ENCODE measurements around the gene PPP4R1. TPM values are rescaled to one million over a fixed set of nuclear protein-coding genes. Genes with fewer than 3 reads are reported as not detected.

The PPP4R1 gene
- total and polyA plus RNA-seq, 8 donors: 25.9 to 372 (median 40.7) TPM

GRCh38 chr18:9559253-9559652, 55.1 kb downstream of the PPP4R1 start:
- Histone ChIP-seq H3K9me3 (no peaks in the 10 kb centered on the region), H3K4me3 (no peak overlapping the region), H3K36me3 (peaks cover 45 to 97% (median 92%) of the 10 kb centered on the region in 4 donors), H3K27me3 (no peaks in the 10 kb centered on the region), H3K4me1 (peaks cover 0 to 19% (median 4%) of the 10 kb centered on the region in 4 donors), H3K27ac (no peak overlapping the region)
- DNase-seq: no peak
- 87 to 94% (median 93%) methylated on average over 6 of the region's 6 CpGs for WGBS, 5 donors
- TF ChIP-seq POLR2AphosphoS5 (IDR thresholded peaks at IDR 0.05) (no peak), CTCF (IDR thresholded peaks at IDR 0.05) (no peak), POLR2A (IDR thresholded peaks at IDR 0.05) (no peak), EP300 (IDR thresholded peaks at IDR 0.05) (no peak)
- intact Hi-C loops (cut with DNase I; ENCODE audit: low total_unique reads): no loop called here

- WGBS, 5 donors: 78 to 88% (median 86%) methylated on average over 4 of the region's 4 CpGs
- no peaks in the 10 kb centered on the region for H3K27me3 ChIP-seq
- H3K9me3 ChIP-seq: no peaks in the 10 kb centered on the region
- H3K4me3 ChIP-seq: no peak overlapping the region
- H3K27ac ChIP-seq: no peak overlapping the region
- no peak for DNase-seq
- H3K36me3 ChIP-seq: peaks cover 48 to 100% (median 97%) of the 10 kb centered on the region in 4 donors
- intact Hi-C loops (cut with DNase I; ENCODE audit: low total_unique reads): no loop called here
- peaks cover 0 to 12% (median 0%) of the 10 kb centered on the region in 4 donors for H3K4me1 ChIP-seq
- TF ChIP-seq POLR2A (IDR thresholded peaks at IDR 0.05) (no peak), POLR2AphosphoS5 (IDR thresholded peaks at IDR 0.05) (no peak), CTCF (IDR thresholded peaks at IDR 0.05) (no peak), EP300 (IDR thresholded peaks at IDR 0.05) (no peak)
Measured at GRCh38 chr18:9558387-9559064, 55.8 kb downstream of the PPP4R1 start.

- TF ChIP-seq POLR2A (IDR thresholded peaks at IDR 0.05) (no peak), CTCF (IDR thresholded peaks at IDR 0.05) (no peak), POLR2AphosphoS5 (IDR thresholded peaks at IDR 0.05) (no peak), EP300 (IDR thresholded peaks at IDR 0.05) (no peak)
- intact Hi-C loops (cut with DNase I; ENCODE audit: low total_unique reads): no loop called here
Measured at GRCh38 chr18:9557250-9557943, 57.0 kb downstream of the PPP4R1 start.

GRCh38 chr18:9552616-9553015, 61.7 kb downstream of the PPP4R1 start:
- Histone ChIP-seq H3K36me3 (peaks cover 57 to 100% (median 99%) of the 10 kb centered on the region in 4 donors), H3K4me1 (peaks cover 2 to 14% (median 7%) of the 10 kb centered on the region in 4 donors), H3K27me3 (no peaks in the 10 kb centered on the region), H3K4me3 (no peak overlapping the region), H3K9me3 (no peaks in the 10 kb centered on the region), H3K27ac (no peak overlapping the region)
- no peak for TF ChIP-seq POLR2A (IDR thresholded peaks at IDR 0.05)
- no peak for TF ChIP-seq POLR2AphosphoS5 (IDR thresholded peaks at IDR 0.05)
- no peak for TF ChIP-seq EP300 (IDR thresholded peaks at IDR 0.05)
- no peak for TF ChIP-seq CTCF (IDR thresholded peaks at IDR 0.05)
- intact Hi-C loops (cut with DNase I; ENCODE audit: low total_unique reads): no loop called here
- WGBS, 5 donors: 90 to 95% (median 93%) methylated on average over 4 of the region's 4 CpGs
- DNase-seq: no peak

More at GRCh38 chr18:9557250-9557943, 57.0 kb downstream of the PPP4R1 start:
- no peak overlapping the region for H3K27ac ChIP-seq
- no peaks in the 10 kb centered on the region for H3K27me3 ChIP-seq
- H3K9me3 ChIP-seq: no peaks in the 10 kb centered on the region
- H3K4me1 ChIP-seq: peaks cover 0 to 1% (median 0%) of the 10 kb centered on the region in 4 donors
- no peak for DNase-seq
- 83 to 93% (median 92%) methylated on average over 13 of the region's 13 CpGs for WGBS, 5 donors
- H3K36me3 ChIP-seq: peaks cover 57 to 100% (median 97%) of the 10 kb centered on the region in 4 donors
- H3K4me3 ChIP-seq: no peak overlapping the region
